ENCODE results near the gene PYROXD2. TPM values are rescaled to one million over a fixed set of nuclear protein-coding genes. Genes with fewer than 3 reads are reported as not detected.

PYROXD2 gene
- 1 to 10 TPM; 6.1 to 6.6 TPM for total RNA-seq
- long read RNA-seq, partial matches to known transcripts = 2 of 7 reads
- long read RNA-seq, other reads (novel, unspliced or antisense) = 4 of 7 reads

- peak; percentile 97 to 98 for ATAC-seq
- intact Hi-C loops (cut with DNase I) = loop anchor here in 1 of 2 donors (10.0 kb wide), 1 partner anchor 150 kb away; the partner anchor contains the start of gene LOXL4
Measured at GRCh38 chr10:98414932-98415730, at the start of gene PYROXD2. TSS of gene PYROXD2 (minus strand) at chr10:98415182. CDS start at chr10:98415135, 47 bp downstream.

GRCh38 chr10:98463976-98464754, 49.2 kb upstream of the PYROXD2 start:
- intact Hi-C loops (cut with DNase I) = loop anchor here in 1 of 2 donors (10.0 kb wide), 3 partner anchors 901 to 1151 kb away; partner anchors contain the start of gene GOT1
- ATAC-seq = no peak

More at GRCh38 chr10:98414932-98415730, at the start of gene PYROXD2:
- DNase-seq = peak; percentile 93

GRCh38 chr10:98463016-98463415, 48.0 kb upstream of the PYROXD2 start:
- intact Hi-C loops (cut with DNase I) = loop anchor here in 1 of 2 donors (10.0 kb wide), 3 partner anchors 902 to 1152 kb away; partner anchors contain the start of gene GOT1
- ATAC-seq = no peak
- DNase-seq = no peak

More at GRCh38 chr10:98463976-98464754, 49.2 kb upstream of the PYROXD2 start:
- DNase-seq = no peak

GRCh38 chr10:98461500-98461842, 46.5 kb upstream of the PYROXD2 start:
- ATAC-seq (no peak), DNase-seq (no peak)
- intact Hi-C loops (cut with DNase I) = loop anchor here in 1 of 2 donors (10.0 kb wide), 3 partner anchors 903 to 1153 kb away; partner anchors contain the start of gene GOT1

GRCh38 chr10:98460837-98461499, 46.0 kb upstream of the PYROXD2 start:
- peak; percentile 39 for DNase-seq
- intact Hi-C loops (cut with DNase I) = loop anchor here in 1 of 2 donors (10.0 kb wide), 3 partner anchors 904 to 1154 kb away; partner anchors contain the start of gene GOT1
- peak; percentile 87 to 95 for ATAC-seq

- intact Hi-C loops (cut with DNase I) = no loop called here
- DNase-seq (no peak), ATAC-seq (no peak)
Measured at GRCh38 chr10:98458809-98459784, 44.1 kb upstream of the PYROXD2 start.

GRCh38 chr10:98457721-98458120, 42.7 kb upstream of the PYROXD2 start:
- DNase-seq (no peak), ATAC-seq (no peak)
- intact Hi-C loops (cut with DNase I) = no loop called here

GRCh38 chr10:98456686-98457482, 41.9 kb upstream of the PYROXD2 start:
- ATAC-seq (no peak), DNase-seq (no peak)
- intact Hi-C loops (cut with DNase I) = no loop called here

GRCh38 chr10:98456043-98456570, 41.1 kb upstream of the PYROXD2 start:
- intact Hi-C loops (cut with DNase I) = no loop called here
- DNase-seq = no peak
- ATAC-seq = no peak

- no peak for DNase-seq
- ATAC-seq = no peak
- intact Hi-C loops (cut with DNase I) = no loop called here
Measured at GRCh38 chr10:98453729-98454128, 38.7 kb upstream of the PYROXD2 start.

GRCh38 chr10:98450618-98451017, 35.6 kb upstream of the PYROXD2 start:
- ATAC-seq = no peak
- no peak for DNase-seq
- intact Hi-C loops (cut with DNase I) = no loop called here

GRCh38 chr10:98449287-98449686, 34.3 kb upstream of the PYROXD2 start:
- intact Hi-C loops (cut with DNase I) = no loop called here
- DNase-seq = no peak
- no peak for ATAC-seq

- intact Hi-C loops (cut with DNase I) = no loop called here
- ATAC-seq (peak; percentile 98), DNase-seq (peak; percentile 88)
Measured at GRCh38 chr10:98446661-98447221, 31.8 kb upstream of the PYROXD2 start, which contains the start of gene HPS1. TSS of gene HPS1 (minus strand) at chr10:98446935. CDS start at chr10:98443240, 3,695 bp downstream.

- DNase-seq = no peak
- ATAC-seq = peak; percentile 51 to 67
- intact Hi-C loops (cut with DNase I) = no loop called here
Measured at GRCh38 chr10:98446151-98446660, 31.2 kb upstream of the PYROXD2 start.

- DNase-seq (no peak), ATAC-seq (no peak)
- intact Hi-C loops (cut with DNase I) = no loop called here
Measured at GRCh38 chr10:98445200-98445812, 30.3 kb upstream of the PYROXD2 start.
